Mammary epithelial cell (primary cell): ENCODE results near the gene SLC39A9.

Experiments used
- EZH2 ChIP-seq: IDR thresholded peaks from 2 replicates; pipeline ENCODE4 v1.6.1; 2012; ENCODE audit warnings: low read length, inconsistent platforms, borderline replicate concordance
- TF ChIP-seq, protein P1 (sequence below), 2 donors: IDR thresholded peaks in 1 of 2; conservative IDR thresholded peaks in 1 of 2; 2 replicates each; pipeline ENCODE4 v1.5.1; 2011 to 2012; ENCODE audit warnings: inconsistent platforms in 2 of 2, low read length in 2 of 2, mild to moderate bottlenecking in 2 of 2, control low read depth in 1 of 2, low read depth in 1 of 2; ENCODE audit not compliant: insufficient read depth in 1 of 2; ENCODE audit errors: extremely low read depth in 1 of 2

GRCh38 chr14:69400154-69400553 is 1.7 kb downstream of the SLC39A9 start:
- no peak for TF ChIP-seq EZH2
- TF ChIP-seq, protein P1, sequence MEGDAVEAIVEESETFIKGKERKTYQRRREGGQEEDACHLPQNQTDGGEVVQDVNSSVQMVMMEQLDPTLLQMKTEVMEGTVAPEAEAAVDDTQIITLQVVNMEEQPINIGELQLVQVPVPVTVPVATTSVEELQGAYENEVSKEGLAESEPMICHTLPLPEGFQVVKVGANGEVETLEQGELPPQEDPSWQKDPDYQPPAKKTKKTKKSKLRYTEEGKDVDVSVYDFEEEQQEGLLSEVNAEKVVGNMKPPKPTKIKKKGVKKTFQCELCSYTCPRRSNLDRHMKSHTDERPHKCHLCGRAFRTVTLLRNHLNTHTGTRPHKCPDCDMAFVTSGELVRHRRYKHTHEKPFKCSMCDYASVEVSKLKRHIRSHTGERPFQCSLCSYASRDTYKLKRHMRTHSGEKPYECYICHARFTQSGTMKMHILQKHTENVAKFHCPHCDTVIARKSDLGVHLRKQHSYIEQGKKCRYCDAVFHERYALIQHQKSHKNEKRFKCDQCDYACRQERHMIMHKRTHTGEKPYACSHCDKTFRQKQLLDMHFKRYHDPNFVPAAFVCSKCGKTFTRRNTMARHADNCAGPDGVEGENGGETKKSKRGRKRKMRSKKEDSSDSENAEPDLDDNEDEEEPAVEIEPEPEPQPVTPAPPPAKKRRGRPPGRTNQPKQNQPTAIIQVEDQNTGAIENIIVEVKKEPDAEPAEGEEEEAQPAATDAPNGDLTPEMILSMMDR (conservative IDR thresholded peaks at IDR 0.05 in 1 of 2, IDR thresholded peaks at IDR 0.05 in 1 of 2; ENCODE audit: extremely low read depth in 1 of 2, insufficient read depth in 1 of 2, low read depth in 1 of 2, low read length in 2 of 2): no peak
